Panc1 (cell line): Measurements from ENCODE around the gene PPT1. TPM values are rescaled to one million over a fixed set of nuclear protein-coding genes. Genes with fewer than 3 reads are reported as not detected.

Experiments
- ATAC-seq: fragments of 200-7000 bp; cut with Tn5 transposase; 2 replicates; pipeline ENCODE4 v1.9.1; 2020; ENCODE audit warnings: mild to moderate bottlenecking, moderate library complexity
- BruUV-seq: library from RNA; stranded (reverse); fragments of 400-500 nt; replicated peaks from 2 replicates; lab custom pipeline; 2021; lab: Mats Ljungman, UMichigan
- CTCF ChIA-PET: fragments of 300-600 bp; sonication (Branson Sonifier 250); formaldehyde crosslinking; loops from one replicate; lab custom pipeline; 2022; ENCODE audit warnings: antibody characterized with exemption; lab: Charles Lee
- POLR2A ChIA-PET: fragments of 300-600 bp; sonication (Branson Sonifier 250); formaldehyde crosslinking; loops from one replicate; lab custom pipeline; 2022; ENCODE audit warnings: antibody characterized with exemption; lab: Charles Lee
- DNase-seq: peaks from one replicate; pipeline ENCODE4 v3.0.0-alpha.2; 2010; ENCODE audit warnings: low read depth, low spot score
- H3K27ac ChIP-seq: 2 replicates; pipeline ENCODE4 v1.5.1; 2011; ENCODE audit warnings: mild to moderate bottlenecking, low read length, inconsistent platforms
- H3K27me3 ChIP-seq: fragments of 200-500 bp; sonication (Bioruptor generic); 2 replicates; pipeline ENCODE4 v1.6.0; 2014; ENCODE audit warnings: low read length, inconsistent platforms; ENCODE audit not compliant: control insufficient read depth, insufficient read depth
- H3K36me3 ChIP-seq: fragments of 200-500 bp; sonication (Bioruptor generic); 2 replicates; pipeline ENCODE4 v1.5.1; 2014; ENCODE audit warnings: inconsistent platforms, mild to moderate bottlenecking, low read length, moderate library complexity; ENCODE audit not compliant: control insufficient read depth, insufficient read depth
- H3K4me1 ChIP-seq: 2 replicates; pipeline ENCODE4 v1.5.1; 2011; ENCODE audit warnings: inconsistent platforms, mild to moderate bottlenecking, low read length, moderate library complexity; ENCODE audit not compliant: control insufficient read depth, insufficient read depth
- H3K4me3 ChIP-seq, 2 experiments: 2 replicates each; pipeline ENCODE4 v1.5.1; 2011 to 2012; ENCODE audit warnings: low read depth in 2 of 2, low read length in 2 of 2, mild to moderate bottlenecking in 2 of 2, inconsistent platforms in 1 of 2, moderate library complexity in 1 of 2
- H3K9me3 ChIP-seq: fragments of 200-500 bp; sonication (Bioruptor generic); 2 replicates; pipeline ENCODE4 v1.5.1; 2014; ENCODE audit warnings: low read depth, mild to moderate bottlenecking, inconsistent platforms, low read length, moderate library complexity; ENCODE audit not compliant: control insufficient read depth, insufficient read depth
- POLR2AphosphoS5 ChIP-seq: IDR thresholded peaks from 2 replicates; pipeline ENCODE4 v1.6.1; 2012; ENCODE audit warnings: mild to moderate bottlenecking, low read depth, low read length, moderate library complexity
- REST ChIP-seq, 2 experiments: IDR thresholded peaks; 2 replicates each; pipeline ENCODE4 v1.6.1; 2011 to 2012; ENCODE audit warnings: low read depth in 2 of 2, control low read depth in 1 of 2, low read length in 1 of 2, mild to moderate bottlenecking in 1 of 2, moderate library complexity in 1 of 2; ENCODE audit not compliant: insufficient read depth in 1 of 2
- SIN3A ChIP-seq: IDR thresholded peaks from 2 replicates; pipeline ENCODE4 v1.6.1; 2012; ENCODE audit warnings: low read depth, mild to moderate bottlenecking, low read length, moderate library complexity, borderline replicate concordance; ENCODE audit not compliant: insufficient read depth
- TCF7L2 ChIP-seq: IDR thresholded peaks from 2 replicates; pipeline ENCODE4 v1.6.1; 2011; ENCODE audit warnings: mild to moderate bottlenecking, low read depth, low read length, inconsistent platforms
- in situ Hi-C: cut with HindIII; loops from 2 replicates; pipeline ENCODE4 v1.10.0; 2016; ENCODE audit warnings: low sequenced_read_pairs, low pct_unique_long_range_greater_than_20kb
- intact Hi-C: fragments of 100-400 bp; cut with micrococcal nuclease; formaldehyde crosslinking; loops from one replicate; pipeline ENCODE4 v1.10.0; 2022; ENCODE audit not compliant: unreplicated experiment
- total RNA-seq: library from RNA; stranded (reverse); gene quantifications from one replicate; pipeline ENCODE4 v1.2.1, GENCODE V29; 2021; ENCODE audit not compliant: unreplicated experiment
- TF ChIP-seq, protein P1 (sequence below): fragments of 450-650 bp; IDR thresholded peaks from 2 replicates; pipeline ENCODE4 v1.5.1; 2017; ENCODE audit warnings: mild to moderate bottlenecking

Gene PPT1
- total RNA-seq, 1 experiment from 2014 or later, result 158 TPM

DNA sequence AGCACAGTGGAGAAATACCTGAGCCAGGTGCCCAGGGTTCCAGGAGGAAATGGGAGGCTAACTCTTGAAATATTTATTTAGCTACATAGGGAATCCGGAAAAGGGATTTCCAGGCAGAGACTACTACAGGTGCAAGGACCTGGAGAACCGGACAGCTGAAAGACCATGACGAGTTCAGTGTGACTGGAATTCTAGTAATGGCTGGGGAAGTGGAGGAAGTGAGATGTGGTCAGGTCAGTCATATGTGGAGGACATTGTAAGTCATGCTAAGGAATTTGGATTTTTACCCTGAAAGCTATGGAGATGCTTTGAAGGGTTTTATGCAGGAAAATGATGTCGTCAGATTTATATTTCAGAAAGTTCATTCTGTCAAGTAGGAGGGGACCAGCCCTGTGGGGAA is 54.7 kb downstream of the PPT1 start:
- ChIA-PET POLR2A (interaction anchor here (0.6 kb wide), 1 partner anchor 157 kb away, joined by 5 read pairs; no protein-coding TSS in a partner anchor), CTCF (no interaction called here)
- no peak for TF ChIP-seq POLR2AphosphoS5
- TF ChIP-seq, protein P1, sequence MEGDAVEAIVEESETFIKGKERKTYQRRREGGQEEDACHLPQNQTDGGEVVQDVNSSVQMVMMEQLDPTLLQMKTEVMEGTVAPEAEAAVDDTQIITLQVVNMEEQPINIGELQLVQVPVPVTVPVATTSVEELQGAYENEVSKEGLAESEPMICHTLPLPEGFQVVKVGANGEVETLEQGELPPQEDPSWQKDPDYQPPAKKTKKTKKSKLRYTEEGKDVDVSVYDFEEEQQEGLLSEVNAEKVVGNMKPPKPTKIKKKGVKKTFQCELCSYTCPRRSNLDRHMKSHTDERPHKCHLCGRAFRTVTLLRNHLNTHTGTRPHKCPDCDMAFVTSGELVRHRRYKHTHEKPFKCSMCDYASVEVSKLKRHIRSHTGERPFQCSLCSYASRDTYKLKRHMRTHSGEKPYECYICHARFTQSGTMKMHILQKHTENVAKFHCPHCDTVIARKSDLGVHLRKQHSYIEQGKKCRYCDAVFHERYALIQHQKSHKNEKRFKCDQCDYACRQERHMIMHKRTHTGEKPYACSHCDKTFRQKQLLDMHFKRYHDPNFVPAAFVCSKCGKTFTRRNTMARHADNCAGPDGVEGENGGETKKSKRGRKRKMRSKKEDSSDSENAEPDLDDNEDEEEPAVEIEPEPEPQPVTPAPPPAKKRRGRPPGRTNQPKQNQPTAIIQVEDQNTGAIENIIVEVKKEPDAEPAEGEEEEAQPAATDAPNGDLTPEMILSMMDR, result no peak
- no peak for TF ChIP-seq SIN3A
- TF ChIP-seq REST (IDR thresholded peaks at IDR 0.05; ENCODE audit: insufficient read depth in 1 of 2, low read depth in 2 of 2, low read length in 1 of 2), result no peak
- TF ChIP-seq TCF7L2, result no peak
- Histone ChIP-seq H3K4me1 (peaks cover 16% of the 10 kb centered on the region), H3K27ac (peak overlapping the region; percentile 96), H3K9me3 (no peaks in the 10 kb centered on the region), H3K4me3 (peak overlapping the region; percentile 96 to 100), H3K36me3 (peaks cover 9% of the 10 kb centered on the region; the same call in 1 of the 2 replicates), H3K27me3 (no peaks in the 10 kb centered on the region)
- in situ Hi-C loops (no loop called here), intact Hi-C loops (no loop called here)
- DNase-seq, result no peak
- no peak for ATAC-seq
- no TSS peak for BruUV-seq

DNA sequence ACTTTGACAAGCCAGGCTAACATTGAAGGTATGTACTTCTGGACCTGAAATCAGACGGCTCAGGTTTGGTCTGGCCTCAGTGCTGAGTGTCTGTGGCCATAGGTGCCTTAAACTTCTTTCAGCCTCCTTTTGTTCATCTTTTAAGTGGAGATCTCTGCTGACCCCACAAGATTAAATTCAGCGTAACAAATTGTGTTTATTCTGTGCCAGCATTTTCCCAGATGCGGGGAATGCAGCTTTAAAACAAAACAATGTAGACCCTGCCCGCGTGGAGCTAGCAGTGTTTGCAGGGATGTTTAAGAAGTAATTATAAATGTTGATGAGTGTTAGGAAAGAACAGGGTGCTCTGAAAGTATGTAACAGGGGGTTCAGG is 55.6 kb downstream of the PPT1 start:
- peaks cover 18% of the 10 kb centered on the region for H3K4me1 ChIP-seq
- H3K27me3 ChIP-seq, result no peaks in the 10 kb centered on the region
- in situ Hi-C loops, result no loop called here
- DNase-seq, result no peak
- peak overlapping the region; percentile 96 for H3K27ac ChIP-seq
- H3K9me3 ChIP-seq, result no peaks in the 10 kb centered on the region
- ChIA-PET POLR2A (no interaction called here), CTCF (no interaction called here)
- H3K36me3 ChIP-seq, result peaks cover 9% of the 10 kb centered on the region; the same call in 1 of the 2 replicates
- H3K4me3 ChIP-seq, result peak overlapping the region; percentile 96 to 100
- no TSS peak for BruUV-seq
- intact Hi-C loops, result no loop called here
- no peak for TF ChIP-seq SIN3A
- no peak for TF ChIP-seq TCF7L2
- no peak for TF ChIP-seq REST (IDR thresholded peaks at IDR 0.05; ENCODE audit: insufficient read depth in 1 of 2, low read depth in 2 of 2, low read length in 1 of 2)
- no peak for TF ChIP-seq POLR2AphosphoS5
- TF ChIP-seq, protein P1, result no peak
- ATAC-seq, result no peak
